Measurements from ENCODE around the gene LGALS3BP.

LGALS3BP gene

GRCh38 chr17:79012563-79013134, 32.9 kb upstream of the LGALS3BP start:
- DNase-seq = no peak

DNA sequence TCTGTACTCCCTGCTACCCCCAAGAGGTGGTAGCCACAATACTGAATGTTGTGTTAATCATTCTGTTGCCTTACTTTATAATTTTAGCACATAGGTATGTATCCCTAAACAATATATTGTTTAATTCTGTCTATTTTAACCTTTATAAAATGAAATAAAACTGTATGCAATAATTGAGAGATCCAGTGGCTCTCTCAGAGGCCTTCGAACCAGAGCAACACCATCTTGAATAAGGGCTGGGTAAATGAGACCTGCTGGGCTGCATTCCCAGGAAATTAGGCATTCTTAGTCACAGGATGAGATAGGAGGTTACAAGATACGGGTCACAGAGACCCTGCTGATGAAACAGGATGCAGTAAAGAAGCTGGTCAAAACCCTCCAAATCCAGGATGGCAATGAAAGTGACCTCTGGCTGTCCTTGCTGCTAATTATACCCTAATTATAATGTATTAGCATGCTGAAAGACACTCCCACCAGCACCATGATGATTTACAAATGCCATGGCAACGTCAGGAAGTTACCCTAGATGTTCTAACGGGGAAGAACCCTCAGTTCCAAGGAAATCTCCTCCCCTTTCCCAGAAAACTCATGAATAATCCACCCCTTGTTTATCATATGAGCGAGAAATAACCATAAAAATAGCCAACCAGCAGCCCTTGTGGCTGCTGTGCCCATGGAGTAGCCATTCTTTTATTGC, 31.9 kb upstream of the LGALS3BP start:
- DNase-seq = no peak

DNA sequence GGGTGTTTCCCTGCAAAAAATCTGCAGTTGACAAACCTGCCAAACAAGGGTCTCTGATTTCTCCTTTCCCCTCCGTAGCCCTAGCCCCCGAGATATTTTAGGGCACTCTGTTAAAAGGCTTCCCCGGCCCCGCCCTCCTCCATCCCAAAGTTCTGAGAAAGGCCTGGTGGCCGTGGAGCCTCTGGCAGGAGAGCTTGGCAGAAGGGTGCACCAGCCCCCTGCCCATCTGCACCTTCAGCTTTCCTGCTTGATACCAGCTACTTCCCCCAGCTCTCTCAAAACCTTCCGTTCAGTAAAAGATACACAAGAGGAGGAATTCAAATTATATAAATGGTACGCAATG, 30.6 kb upstream of the LGALS3BP start:
- DNase-seq = no peak

DNA sequence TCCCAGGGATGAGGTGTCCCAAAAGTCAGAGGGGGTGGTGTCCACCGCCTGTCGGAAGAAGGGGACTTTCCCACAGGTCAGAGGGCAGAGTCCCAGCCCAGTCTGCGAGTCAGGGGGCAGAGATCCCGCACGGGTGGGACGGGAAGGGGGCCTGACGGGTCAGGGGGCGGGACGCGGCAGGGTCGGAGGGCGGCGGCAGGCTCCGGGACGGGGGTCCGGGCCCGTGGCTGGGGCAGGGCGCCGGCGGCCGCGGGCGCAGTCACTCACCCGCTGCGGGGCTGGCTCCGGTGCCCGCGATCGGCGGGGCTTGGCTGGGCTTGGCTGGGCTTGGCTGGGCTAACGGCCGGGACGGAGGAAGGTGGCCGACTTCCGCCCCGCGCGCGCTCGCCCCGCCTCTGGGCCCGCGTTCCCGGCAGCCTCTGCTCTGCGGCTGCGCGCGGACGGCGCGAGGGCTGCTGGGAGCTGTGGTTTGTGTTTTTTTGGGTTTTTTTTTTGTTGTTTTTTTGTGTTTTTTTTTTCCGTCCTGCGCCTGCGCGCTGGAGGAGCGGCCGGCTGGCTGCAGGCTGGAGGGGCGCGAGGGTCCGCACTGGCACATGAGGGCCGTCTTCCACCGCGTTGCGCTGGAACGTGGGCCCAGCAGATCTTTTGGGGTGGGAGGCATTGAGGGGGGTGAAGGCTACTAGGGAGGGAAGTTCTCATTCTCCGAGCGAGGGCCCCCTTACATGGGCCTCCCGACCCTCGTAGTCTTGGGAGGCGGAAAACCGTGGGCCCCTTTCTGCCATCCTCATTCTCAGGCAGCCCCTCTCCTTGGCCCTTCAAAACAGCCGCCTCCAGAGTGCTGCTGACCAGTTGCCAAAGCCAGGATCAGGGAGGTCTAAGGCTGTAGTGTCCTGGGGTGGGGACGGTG, 29.9 kb upstream of the LGALS3BP start, which contains the start of gene CANT1:
Gene CANT1 (minus strand): TSS at position 368 of the 907 bp plus-strand sequence. CDS start 12,142 bp downstream, outside the sequence.
- no peak for DNase-seq

DNA sequence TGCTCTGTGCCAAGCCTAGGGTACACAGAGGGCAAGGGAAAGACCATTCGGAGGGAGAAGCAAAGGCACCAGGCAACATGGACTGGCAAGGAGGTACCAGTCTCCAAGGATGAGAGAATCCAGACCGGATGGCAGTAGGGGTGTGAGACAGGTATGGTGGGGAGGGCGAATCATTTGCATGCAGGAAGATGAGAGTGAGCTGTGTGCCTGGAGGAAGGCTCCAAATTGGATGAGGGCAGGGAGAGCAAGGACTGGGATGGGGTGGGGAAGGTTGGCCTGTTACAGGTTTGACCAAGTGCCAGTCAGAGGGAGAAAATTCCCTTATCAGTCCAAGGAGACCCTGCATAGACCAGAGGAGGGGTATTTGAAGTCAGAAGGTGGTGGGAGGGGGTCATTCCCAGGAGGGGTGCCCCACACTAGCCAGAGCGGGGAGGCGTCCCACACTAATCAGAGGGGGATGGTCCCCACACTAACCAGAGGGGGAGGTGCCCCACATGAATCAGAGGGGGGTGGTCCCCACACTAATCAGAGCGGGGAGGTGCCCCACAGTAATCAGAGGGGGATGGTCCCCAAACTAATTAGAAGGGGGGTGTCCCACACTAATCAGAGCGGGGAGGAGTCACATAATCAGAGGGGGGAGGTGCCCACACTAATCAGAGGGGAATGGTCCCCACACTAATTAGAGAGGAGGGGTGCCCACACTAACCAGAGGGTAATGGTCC, 29.1 kb upstream of the LGALS3BP start:
- no peak for DNase-seq

DNA sequence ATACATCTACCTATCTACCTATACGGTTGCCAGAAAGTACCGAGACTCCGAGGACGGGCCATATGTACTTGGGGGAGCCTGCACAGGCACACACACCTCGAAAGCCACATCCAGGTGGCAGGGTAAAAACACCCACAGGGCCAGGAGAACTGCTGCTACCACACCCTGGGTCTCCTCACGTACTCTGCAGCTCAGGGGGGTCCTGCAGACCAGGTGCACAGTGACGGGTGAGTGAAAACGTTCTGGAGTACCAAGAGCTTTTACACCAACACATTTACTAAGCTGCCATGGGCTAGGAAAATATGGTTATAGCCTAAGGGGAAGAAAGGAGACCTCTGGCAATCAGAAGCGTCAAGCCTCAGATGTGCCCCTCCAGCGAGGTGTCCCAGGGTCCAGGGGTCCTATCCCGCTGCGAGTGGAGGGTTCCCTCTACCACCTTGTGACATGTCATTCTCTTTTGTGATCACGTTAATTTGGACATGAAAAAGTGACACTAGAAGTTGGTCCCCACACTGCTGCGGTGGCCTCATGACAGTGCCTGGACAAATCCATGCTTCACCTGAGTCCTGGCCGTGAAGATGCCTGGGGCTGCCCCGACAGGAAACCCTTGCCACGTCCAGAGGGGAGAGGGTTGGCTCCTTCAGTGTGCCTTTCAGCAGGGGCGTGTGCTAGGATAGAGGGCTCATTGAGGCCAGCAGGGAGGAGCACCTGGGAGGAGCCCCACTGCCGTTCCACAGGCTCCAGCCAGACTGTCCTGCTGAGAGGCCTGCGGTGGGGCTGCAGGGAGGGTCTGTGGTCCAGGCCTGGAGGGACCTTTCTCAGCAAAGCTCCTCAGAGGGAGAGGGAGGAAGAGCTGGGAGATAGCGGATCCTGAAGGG, 28.0 kb upstream of the LGALS3BP start:
- DNase-seq = no peak

DNA sequence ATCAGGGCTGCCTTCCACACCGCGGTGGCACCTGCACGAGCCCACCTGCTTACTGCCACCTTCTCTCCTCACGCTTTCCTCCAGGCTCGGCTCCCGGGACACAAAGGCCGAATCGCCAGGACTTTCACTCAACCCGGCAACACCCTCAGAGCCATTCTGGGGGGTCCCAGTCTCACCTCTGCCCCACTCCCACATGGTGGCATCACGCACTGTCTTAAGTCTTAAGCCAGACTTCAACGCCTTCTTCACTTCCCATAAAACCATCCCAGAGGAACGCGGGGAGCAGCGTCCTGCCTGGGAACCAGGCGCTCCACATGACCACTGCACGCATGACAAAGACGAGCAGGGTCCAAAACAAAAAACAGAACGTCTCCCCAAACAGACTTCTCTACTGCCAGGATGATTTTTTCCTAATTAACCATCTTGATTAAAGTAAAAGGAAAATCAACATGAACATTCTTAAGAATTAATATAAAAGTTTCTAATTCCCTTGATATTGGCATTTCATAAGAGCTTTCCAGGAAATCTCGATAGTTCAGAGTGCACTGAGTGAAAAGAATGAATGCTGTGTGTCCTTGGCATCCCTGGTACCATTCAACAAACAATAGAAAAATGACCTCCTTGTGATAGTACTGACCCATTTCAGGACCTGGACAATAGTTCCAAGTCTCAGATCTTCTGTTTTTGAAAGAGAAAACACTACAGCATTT, 27.2 kb upstream of the LGALS3BP start:
- DNase-seq = no peak

GRCh38 chr17:79006046-79006445, 26.3 kb upstream of the LGALS3BP start:
- DNase-seq = no peak

- no peak for DNase-seq
Observed at GRCh38 chr17:79005063-79005861, 25.5 kb upstream of the LGALS3BP start.

DNA sequence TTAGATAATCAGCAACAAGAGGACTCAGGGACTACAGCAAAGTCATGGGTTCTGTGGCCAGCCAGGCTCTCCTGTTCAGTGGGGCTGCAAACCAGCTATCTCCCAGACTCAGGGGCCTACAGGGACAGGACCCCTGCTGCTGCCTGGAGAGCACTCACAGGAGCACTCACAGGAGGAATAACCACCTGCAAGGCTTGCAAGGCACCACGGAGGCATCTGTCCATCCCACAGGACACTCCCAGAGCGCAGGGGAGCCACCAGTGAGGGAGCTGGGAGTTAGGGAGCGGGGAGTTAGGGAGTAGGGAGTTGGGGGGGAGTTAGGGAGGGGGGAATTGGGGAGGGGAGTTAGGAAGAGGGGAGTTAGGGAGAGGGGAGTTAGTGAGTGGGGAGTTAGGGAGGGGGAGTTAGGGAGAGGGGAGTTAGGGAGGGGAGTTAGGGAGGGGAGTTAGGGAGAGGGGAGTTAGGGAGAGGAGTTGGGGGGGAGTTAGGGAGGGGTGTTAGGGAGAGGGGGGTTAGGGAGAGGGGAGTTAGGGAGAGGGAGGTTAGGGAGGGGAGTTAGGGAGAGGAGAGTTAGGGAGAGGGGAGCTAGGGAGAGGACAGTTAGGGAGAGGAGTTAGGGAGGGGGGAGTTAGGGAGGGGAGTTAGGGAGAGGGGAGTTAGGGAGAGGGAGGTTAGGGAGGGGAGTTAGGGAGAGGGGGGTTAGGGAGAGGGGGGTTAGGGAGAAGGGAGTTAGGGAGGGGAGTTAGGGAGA, 24.1 kb upstream of the LGALS3BP start:
- no peak for DNase-seq

GRCh38 chr17:79002796-79003593, 23.3 kb upstream of the LGALS3BP start:
- DNase-seq = no peak

DNA sequence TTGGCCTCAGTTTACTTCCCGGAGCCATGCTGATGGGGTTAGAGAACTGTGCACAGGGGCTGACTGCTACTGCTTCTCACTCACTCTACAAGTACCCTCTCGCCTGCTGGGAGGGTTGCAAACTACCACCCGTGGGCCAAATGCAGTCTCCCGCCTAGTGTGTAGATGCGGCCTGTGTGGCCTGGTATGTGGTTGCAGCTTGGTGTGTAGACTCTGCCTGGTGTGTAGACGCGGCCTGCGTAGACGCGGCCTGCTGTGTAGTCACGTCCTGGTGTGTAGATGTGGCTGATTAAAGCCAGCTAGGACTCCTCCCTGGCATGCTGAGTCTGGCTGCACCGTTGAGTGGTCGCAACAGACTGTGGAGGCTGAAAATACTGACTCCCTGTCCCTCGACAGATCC, 22.6 kb upstream of the LGALS3BP start:
- no peak for DNase-seq

- no peak for DNase-seq
Observed at GRCh38 chr17:79001190-79002020, 21.7 kb upstream of the LGALS3BP start.

DNA sequence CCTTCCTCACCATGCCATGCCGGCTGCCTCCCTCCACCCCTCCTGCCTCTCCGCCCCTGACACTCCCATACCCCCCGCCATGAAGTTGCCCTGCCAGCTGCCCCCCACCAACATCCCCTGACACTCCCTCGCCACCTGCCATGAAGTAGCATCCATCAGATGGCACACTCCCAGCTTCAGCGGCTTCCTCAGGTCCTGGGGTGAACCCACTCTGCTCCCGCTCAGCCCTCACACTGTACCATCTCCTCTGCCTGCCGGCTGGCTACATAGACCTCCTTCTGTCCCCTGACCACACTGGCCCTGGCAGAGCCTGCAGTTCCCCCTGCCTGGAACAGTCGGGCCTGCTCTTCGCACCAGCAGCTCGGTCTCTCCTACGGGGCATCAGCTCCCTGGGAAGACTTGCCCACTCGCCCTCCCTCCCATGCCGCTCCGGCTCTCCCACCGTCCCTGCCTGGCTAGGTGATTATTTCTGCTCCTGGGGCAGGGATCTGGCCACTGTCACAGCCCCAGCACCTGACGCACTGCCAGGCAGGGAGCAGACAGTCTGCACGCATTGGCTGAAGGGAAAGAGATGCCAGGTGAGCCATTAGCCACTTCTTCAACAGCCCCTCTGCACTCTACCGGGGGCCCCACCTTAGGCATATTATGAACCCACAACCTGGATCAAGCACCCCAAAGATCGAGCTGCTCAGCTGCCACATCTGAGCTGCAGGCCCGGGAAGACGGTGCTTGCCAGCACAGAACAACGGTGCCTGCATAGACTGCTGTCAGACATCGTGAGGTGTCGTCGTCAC, 20.9 kb upstream of the LGALS3BP start:
- DNase-seq = no peak

- DNase-seq = no peak
Observed at GRCh38 chr17:78999947-79000395, 20.2 kb upstream of the LGALS3BP start.

DNA sequence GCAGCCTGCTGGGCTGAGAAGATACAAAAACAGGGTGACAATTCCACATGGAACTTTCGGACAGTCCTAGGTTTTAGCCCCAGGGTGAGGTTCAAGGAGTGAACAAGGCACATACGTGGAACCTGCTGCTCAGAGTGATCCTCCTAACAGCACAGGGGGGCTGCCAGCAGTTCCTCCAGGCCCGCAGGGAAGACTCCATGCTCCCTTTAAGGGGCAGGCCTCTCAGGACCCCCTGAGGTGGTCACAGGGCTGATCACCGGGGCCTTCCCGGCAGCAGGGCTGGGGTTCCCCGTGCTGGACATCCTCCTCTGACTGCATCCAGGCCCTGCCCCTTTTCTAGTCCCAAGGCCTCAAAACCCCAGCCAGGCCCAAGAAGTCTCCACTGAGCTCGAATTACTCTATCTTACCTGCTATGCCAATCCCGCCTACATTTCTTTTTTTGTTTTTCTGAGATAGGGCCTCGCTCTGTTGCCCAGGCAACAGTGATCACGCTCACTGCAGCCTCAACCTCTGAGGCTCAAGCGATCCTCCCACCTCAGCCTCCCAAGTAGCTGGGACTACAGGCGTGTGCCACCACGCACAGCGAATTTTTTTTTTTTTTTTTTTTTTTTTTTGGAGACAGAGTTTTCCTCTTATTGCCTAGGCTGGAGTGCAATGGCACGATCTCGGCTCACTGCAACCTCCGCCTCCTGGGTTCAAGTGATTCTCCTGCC, 19.5 kb upstream of the LGALS3BP start:
- DNase-seq = no peak
